Measurements from ENCODE around the gene ADAMTS17. TPM values are rescaled to one million over a fixed set of nuclear protein-coding genes. Genes with fewer than 3 reads are reported as not detected.

The ADAMTS17 gene
- total RNA-seq, 1 experiment from 2014 or later: 3.2 TPM

DNA sequence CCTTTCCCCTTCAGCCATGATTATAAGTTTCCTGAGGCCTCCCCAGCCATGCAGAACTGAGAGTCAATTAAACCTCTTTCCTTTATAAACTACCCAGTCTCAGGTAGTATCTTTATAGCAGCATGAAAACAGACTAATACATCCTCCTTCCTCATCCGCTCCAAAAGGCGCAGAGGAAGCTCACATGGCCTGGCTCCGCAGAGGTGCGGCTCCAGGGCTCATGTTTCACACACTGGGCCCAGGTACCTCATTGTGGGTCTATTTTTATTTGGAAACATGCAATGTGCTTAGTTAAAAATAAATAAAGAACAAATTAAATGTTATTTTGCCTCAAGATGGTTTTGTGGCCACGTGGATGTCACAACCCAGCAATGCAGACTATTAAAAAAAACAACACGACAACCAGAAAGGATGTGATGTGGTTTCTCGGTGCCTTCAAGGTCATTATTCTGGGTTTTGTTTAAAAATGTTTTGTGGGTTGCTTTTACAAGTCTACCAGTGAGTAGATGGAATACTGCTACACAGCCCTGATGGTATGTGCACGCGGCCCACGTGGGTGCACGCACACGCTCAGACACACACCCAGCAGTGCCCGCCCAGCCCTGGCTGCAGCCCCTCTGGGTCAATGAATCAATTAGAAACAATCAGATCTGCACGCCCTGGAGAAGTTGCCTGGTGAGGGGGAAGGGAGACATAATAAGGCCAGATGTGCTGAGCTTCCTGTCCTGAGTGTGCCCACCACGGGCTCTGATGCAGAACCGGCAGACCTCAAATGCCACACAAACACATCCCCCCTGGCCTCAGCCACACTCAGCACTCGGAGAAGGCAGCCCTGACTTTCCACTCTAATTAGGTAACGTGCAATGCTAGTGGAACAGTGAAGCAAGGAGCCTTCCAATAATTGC, 140.1 kb downstream of the ADAMTS17 start:
- no peak overlapping the region for H3K4me3 ChIP-seq
- H2AFZ ChIP-seq: no peak overlapping the region
- no TSS peak for BruUV-seq (replicated peaks)
- DNase-seq: no peak
- no peaks in the 10 kb centered on the region for H4K20me1 ChIP-seq (ENCODE audit: insufficient read depth)
- no peak overlapping the region for H3K27ac ChIP-seq
- no peaks in the 10 kb centered on the region for H3K9me2 ChIP-seq (ENCODE audit: insufficient read depth)
- intact Hi-C loops (cut with micrococcal nuclease; ENCODE audit: unreplicated experiment): no loop called here
- TF ChIP-seq, protein P1, sequence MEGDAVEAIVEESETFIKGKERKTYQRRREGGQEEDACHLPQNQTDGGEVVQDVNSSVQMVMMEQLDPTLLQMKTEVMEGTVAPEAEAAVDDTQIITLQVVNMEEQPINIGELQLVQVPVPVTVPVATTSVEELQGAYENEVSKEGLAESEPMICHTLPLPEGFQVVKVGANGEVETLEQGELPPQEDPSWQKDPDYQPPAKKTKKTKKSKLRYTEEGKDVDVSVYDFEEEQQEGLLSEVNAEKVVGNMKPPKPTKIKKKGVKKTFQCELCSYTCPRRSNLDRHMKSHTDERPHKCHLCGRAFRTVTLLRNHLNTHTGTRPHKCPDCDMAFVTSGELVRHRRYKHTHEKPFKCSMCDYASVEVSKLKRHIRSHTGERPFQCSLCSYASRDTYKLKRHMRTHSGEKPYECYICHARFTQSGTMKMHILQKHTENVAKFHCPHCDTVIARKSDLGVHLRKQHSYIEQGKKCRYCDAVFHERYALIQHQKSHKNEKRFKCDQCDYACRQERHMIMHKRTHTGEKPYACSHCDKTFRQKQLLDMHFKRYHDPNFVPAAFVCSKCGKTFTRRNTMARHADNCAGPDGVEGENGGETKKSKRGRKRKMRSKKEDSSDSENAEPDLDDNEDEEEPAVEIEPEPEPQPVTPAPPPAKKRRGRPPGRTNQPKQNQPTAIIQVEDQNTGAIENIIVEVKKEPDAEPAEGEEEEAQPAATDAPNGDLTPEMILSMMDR (conservative IDR thresholded peaks at IDR 0.05): no peak
- no peak for TF ChIP-seq EZH2 (IDR thresholded peaks at IDR 0.05; ENCODE audit: low read depth)
- CTCF ChIA-PET: no interaction called here
- no peak overlapping the region for H3K4me2 ChIP-seq
- no peaks in the 10 kb centered on the region for H3K27me3 ChIP-seq (ENCODE audit: insufficient read depth, low read depth)
- H3K79me2 ChIP-seq (ENCODE audit: low read depth): no peaks in the 10 kb centered on the region
- H3K4me1 ChIP-seq (replicated peaks; ENCODE audit: insufficient read depth): no peaks in the 10 kb centered on the region
- POLR2A ChIA-PET (ENCODE audit: unreplicated experiment): no interaction called here
- H3F3A ChIP-seq (ENCODE audit: insufficient read depth, low read depth): no peaks in the 10 kb centered on the region
- no peaks in the 10 kb centered on the region for H3K36me3 ChIP-seq (ENCODE audit: low read depth)
- H3K9me3 ChIP-seq (ENCODE audit: insufficient read depth, low read depth): no peaks in the 10 kb centered on the region

DNA sequence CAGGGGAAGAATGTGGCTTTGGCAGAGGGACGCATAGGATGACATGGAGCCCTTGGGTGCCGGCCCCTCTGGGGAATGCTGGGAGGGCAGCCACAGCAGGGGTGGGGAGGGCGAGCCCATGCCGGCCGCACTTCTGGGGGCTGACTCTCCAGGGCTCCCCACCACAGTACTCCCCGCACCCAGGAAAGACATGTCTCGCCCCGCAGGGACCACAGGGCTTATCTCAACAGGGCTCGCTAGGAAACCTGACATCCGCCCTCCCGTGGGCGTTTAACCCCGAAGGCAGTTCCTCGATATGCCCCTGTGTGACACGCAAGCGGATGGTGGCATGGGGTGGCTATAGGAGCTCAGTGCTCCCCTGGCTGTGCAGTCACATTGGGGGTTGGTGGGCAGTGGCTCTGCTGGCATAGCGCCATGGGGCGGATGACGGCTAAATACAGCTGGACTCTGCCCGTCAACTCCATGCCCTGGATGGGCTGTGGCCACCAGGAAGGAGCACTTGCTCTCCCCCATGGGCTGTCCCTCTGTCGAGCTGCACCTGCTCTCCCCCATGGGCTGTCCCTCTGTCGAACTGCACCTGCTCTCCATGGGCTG, 141.4 kb downstream of the ADAMTS17 start:
- Histone ChIP-seq H3F3A (ENCODE audit: insufficient read depth, low read depth) (no peaks in the 10 kb centered on the region), H2AFZ (no peak overlapping the region), H3K4me2 (no peak overlapping the region), H3K9me3 (ENCODE audit: insufficient read depth, low read depth) (no peaks in the 10 kb centered on the region), H3K4me1 (replicated peaks; ENCODE audit: insufficient read depth) (no peaks in the 10 kb centered on the region), H3K27me3 (ENCODE audit: insufficient read depth, low read depth) (no peaks in the 10 kb centered on the region), H3K9me2 (ENCODE audit: insufficient read depth) (no peaks in the 10 kb centered on the region), H3K79me2 (ENCODE audit: low read depth) (no peaks in the 10 kb centered on the region), H4K20me1 (ENCODE audit: insufficient read depth) (no peaks in the 10 kb centered on the region), H3K4me3 (no peak overlapping the region), H3K27ac (no peak overlapping the region), H3K36me3 (ENCODE audit: low read depth) (no peaks in the 10 kb centered on the region)
- no TSS peak for BruUV-seq (replicated peaks)
- ChIA-PET POLR2A (ENCODE audit: unreplicated experiment) (interaction anchor here (0.6 kb wide), 1 partner anchor 634 kb away, joined by 3 read pairs; no protein-coding TSS in a partner anchor), CTCF (no interaction called here)
- TF ChIP-seq, protein P1 (conservative IDR thresholded peaks at IDR 0.05): no peak
- TF ChIP-seq EZH2 (IDR thresholded peaks at IDR 0.05; ENCODE audit: low read depth): no peak
- intact Hi-C loops (cut with micrococcal nuclease; ENCODE audit: unreplicated experiment): no loop called here
- no peak for DNase-seq

DNA sequence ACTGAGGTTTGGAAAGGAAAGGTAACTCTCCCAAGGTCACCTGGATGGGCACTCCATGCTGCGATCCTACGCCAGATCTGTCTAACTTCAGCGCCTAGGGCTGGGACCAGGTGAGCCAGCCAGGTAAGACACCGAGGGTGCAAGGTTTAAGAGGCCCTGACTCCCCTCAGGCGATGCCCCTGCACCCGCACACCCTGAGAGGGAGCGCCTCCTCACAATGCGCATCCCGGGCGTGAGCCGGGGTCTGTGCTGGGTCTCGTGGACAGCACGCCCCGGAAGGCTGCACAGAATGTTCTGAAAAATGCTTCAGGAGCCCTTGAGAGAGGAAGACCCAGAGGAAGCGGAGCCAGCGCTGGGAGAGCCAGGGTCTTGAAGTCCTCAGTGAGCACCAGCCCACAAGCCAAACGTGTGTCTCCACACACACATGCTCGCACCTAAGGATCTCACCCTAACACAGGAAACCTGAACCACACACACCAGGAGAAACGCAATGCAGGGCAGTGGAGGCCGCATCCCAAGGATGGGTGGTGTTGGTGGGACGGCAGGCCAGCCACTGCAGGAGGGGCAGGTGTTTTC, 142.0 kb downstream of the ADAMTS17 start:
- CTCF ChIA-PET: no interaction called here

More for the DNA sequence above, 142.0 kb downstream of the ADAMTS17 start:
- no peak overlapping the region for H3K4me2 ChIP-seq
- BruUV-seq (replicated peaks): no TSS peak
- TF ChIP-seq EZH2 (IDR thresholded peaks at IDR 0.05; ENCODE audit: low read depth): no peak
- TF ChIP-seq, protein P1 (conservative IDR thresholded peaks at IDR 0.05): no peak
- POLR2A ChIA-PET (ENCODE audit: unreplicated experiment): no interaction called here
- H3K4me3 ChIP-seq: no peak overlapping the region
- no peak overlapping the region for H3K27ac ChIP-seq
- H2AFZ ChIP-seq: no peak overlapping the region
- no peaks in the 10 kb centered on the region for H3F3A ChIP-seq (ENCODE audit: insufficient read depth, low read depth)
- H3K79me2 ChIP-seq (ENCODE audit: low read depth): no peaks in the 10 kb centered on the region
- no peaks in the 10 kb centered on the region for H3K9me3 ChIP-seq (ENCODE audit: insufficient read depth, low read depth)
- H3K4me1 ChIP-seq (replicated peaks; ENCODE audit: insufficient read depth): no peaks in the 10 kb centered on the region
- intact Hi-C loops (cut with micrococcal nuclease; ENCODE audit: unreplicated experiment): no loop called here
- no peak for DNase-seq
- H3K27me3 ChIP-seq (ENCODE audit: insufficient read depth, low read depth): no peaks in the 10 kb centered on the region
- H3K36me3 ChIP-seq (ENCODE audit: low read depth): no peaks in the 10 kb centered on the region
- H3K9me2 ChIP-seq (ENCODE audit: insufficient read depth): no peaks in the 10 kb centered on the region
- H4K20me1 ChIP-seq (ENCODE audit: insufficient read depth): no peaks in the 10 kb centered on the region
